Stimulated activated CD8-positive, alpha-beta memory T cell treated with anti-CD3 and anti-CD28 coated beads, Interleukin-12 subunit alpha, Interleukin-12 subunit beta, amount 100 ng/mL, for 1 hour (primary cell): Measurements from ENCODE around the gene RAC2.
"Not testable (repeated sequence)": the region's sequence is repeated elsewhere in the genome, so short reads cannot be mapped to it uniquely, and the experiment has no call there.

Source experiments
- DNase-seq: peaks from one replicate; pipeline ENCODE4 v3.0.0-alpha.2; 2020; ENCODE audit warnings: low read depth

Gene RAC2

GRCh38 chr22:37206118-37206840 is 37.8 kb downstream of the RAC2 start:
- no peak for DNase-seq

- no peak for DNase-seq
Observed at GRCh38 chr22:37205046-37205445, 39.0 kb downstream of the RAC2 start.

- DNase-seq, result no peak
Observed at GRCh38 chr22:37204045-37204655, 39.9 kb downstream of the RAC2 start.

GRCh38 chr22:37203354-37204044 is 40.6 kb downstream of the RAC2 start:
- DNase-seq, result no peak

GRCh38 chr22:37202716-37203115 is 41.4 kb downstream of the RAC2 start:
- DNase-seq, result no peak

- no peak for DNase-seq
Observed at GRCh38 chr22:37202001-37202555, 42.0 kb downstream of the RAC2 start.

- not testable (repeated sequence) for DNase-seq
Observed at GRCh38 chr22:37201443-37201820, 42.6 kb downstream of the RAC2 start.

GRCh38 chr22:37199760-37200108 is 44.3 kb downstream of the RAC2 start:
- no peak for DNase-seq

- DNase-seq, result peak; percentile 97
Observed at GRCh38 chr22:37199103-37199759, 44.8 kb downstream of the RAC2 start.

- DNase-seq, result peak; percentile 86
Observed at GRCh38 chr22:37198258-37199102, 45.6 kb downstream of the RAC2 start.

GRCh38 chr22:37197451-37198257 is 46.4 kb downstream of the RAC2 start:
- DNase-seq, result no peak

- DNase-seq, result no peak
Observed at GRCh38 chr22:37196539-37197450, 47.3 kb downstream of the RAC2 start.

GRCh38 chr22:37195921-37196320 is 48.1 kb downstream of the RAC2 start:
- no peak for DNase-seq

- DNase-seq, result no peak
Observed at GRCh38 chr22:37194750-37195149, 49.3 kb downstream of the RAC2 start.

GRCh38 chr22:37193629-37194191 is 50.4 kb downstream of the RAC2 start:
- no peak for DNase-seq

GRCh38 chr22:37192741-37193140 is 51.3 kb downstream of the RAC2 start:
- DNase-seq, result no peak

GRCh38 chr22:37192204-37192603 is 51.9 kb downstream of the RAC2 start:
- no peak for DNase-seq

- no peak for DNase-seq
Observed at GRCh38 chr22:37190262-37190780, 53.7 kb downstream of the RAC2 start.

GRCh38 chr22:37188901-37189466 is 55.1 kb downstream of the RAC2 start:
- no peak for DNase-seq
